WTC11 (cell line): ENCODE data around the gene DDIAS.

Experiments used
- CTCF ChIP-seq: fragments of 200-600 bp; IDR thresholded peaks from 2 replicates; pipeline ENCODE4 v1.8.0; 2022; ENCODE audit warnings: antibody characterized with exemption
- E2F4 ChIP-seq: sonication (generic); formaldehyde crosslinking; IDR thresholded peaks from 2 replicates; pipeline ENCODE4 v1.8.1; 2022; ENCODE audit warnings: low read depth, mild to moderate bottlenecking, moderate library complexity, missing genetic modification reagents, borderline replicate concordance
- MLX ChIP-seq: sonication (generic); formaldehyde crosslinking; IDR thresholded peaks from 2 replicates; pipeline ENCODE4 v1.8.1; 2023; ENCODE audit warnings: mild to moderate bottlenecking, missing genetic modification reagents, moderate library complexity

GRCh38 chr11:82873919-82874333 is 27.6 kb upstream of the DDIAS start:
- TF ChIP-seq E2F4 (CRISPR knock-in tag) (no peak), MLX (no peak), CTCF (no peak)
